NCI-H1436 treated with DMSO at 0.1 percent for 48 hours (cell line): ENCODE data around the gene DOCK7.

Source experiments
- DNase-seq: peaks from one replicate; lab custom pipeline; 2025; lab: John Stamatoyannopoulos, UW

The DOCK7 gene

DNA sequence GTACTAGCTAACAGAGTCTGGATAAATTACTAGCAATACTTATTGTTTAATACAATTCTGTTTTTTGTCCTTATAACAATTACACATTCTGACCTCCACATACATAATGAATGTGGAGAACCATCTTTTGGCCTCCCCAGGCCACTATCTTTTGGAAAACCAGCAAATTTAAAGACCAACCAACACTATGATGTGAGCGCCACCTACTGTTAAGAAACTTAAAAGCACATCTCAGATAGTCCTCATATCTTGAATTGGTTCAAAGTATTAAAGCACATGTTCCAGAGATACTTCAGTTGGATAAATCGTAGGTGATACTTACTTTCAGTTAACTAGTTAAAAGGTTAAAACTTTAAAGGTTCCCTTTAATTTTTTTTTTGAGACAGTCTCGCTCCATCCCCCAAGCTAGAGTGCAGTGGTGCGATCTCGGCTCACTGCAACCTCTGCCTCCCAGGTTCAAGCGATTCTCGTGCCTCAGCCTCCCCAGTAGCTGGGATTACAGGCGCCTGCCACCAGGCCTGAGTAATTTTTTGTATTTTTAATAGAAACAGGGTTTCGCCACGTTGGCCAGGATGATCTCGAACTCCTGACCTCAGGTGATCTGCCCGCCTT is 280.7 kb downstream of the DOCK7 start:
- DNase-seq, result no peak

GRCh38 chr1:62406576-62406975 is 281.6 kb downstream of the DOCK7 start:
- no peak for DNase-seq

DNA sequence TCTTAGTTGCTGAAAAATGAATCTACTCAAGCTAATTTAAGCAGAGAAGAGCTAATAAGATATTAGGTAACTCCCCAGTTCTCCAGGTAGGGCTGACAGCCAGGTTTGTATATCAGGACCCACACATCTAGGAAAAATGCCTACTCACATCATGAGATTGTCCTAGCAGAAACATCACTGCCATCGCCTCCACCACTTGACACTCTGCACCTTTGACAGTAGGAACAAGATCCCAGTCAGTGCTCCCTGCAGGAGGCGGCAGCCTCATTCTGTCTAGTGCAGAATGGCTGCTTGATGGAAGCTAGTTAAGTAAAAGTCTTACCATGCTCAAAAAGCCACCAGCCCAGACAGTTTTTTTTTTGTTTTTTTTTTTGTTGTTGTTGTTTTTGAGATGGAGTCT is 282.9 kb downstream of the DOCK7 start:
- no peak for DNase-seq
